ENCODE data around the gene HOXC10. TPM values are rescaled to one million over a fixed set of nuclear protein-coding genes. Genes with fewer than 3 reads are reported as not detected.

Gene HOXC10
- total and polyA plus RNA-seq, 3 donors from 2014 or later, result 1.4 to 4.3 (median 2.6) TPM

GRCh38 chr12:53950789-53951576 is 34.0 kb upstream of the HOXC10 start:
- TF ChIP-seq POLR2A (IDR thresholded peaks at IDR 0.05) (no peak), CTCF (IDR thresholded peaks at IDR 0.05) (no peak)
- Histone ChIP-seq H3K4me1 (peaks cover 11% of the 10 kb centered on the region), H3K27me3 (no peaks in the 10 kb centered on the region), H3K9me3 (no peaks in the 10 kb centered on the region), H3K27ac (no peak overlapping the region), H3K36me3 (ENCODE audit: low read depth, missing control alignments) (no peaks in the 10 kb centered on the region), H3K4me3 (no peak overlapping the region)
- 3 to 5% methylated on average over 13 to 34 of the region's 34 CpGs for WGBS, 2 donors
- peak; percentile 49 for DNase-seq
- intact Hi-C loops (cut with DNase I; ENCODE audit: low total_unique reads), result no loop called here

- TF ChIP-seq CTCF (IDR thresholded peaks at IDR 0.05) (no peak), POLR2A (IDR thresholded peaks at IDR 0.05) (no peak)
- H3K4me3 ChIP-seq, result no peak overlapping the region
- H3K9me3 ChIP-seq, result no peaks in the 10 kb centered on the region
- no peaks in the 10 kb centered on the region for H3K27me3 ChIP-seq
- H3K4me1 ChIP-seq, result peaks cover 11% of the 10 kb centered on the region
- H3K36me3 ChIP-seq (ENCODE audit: low read depth, missing control alignments), result no peaks in the 10 kb centered on the region
- WGBS, 2 donors, result 6 to 11% methylated on average over 5 to 47 of the region's 47 CpGs
- H3K27ac ChIP-seq, result no peak overlapping the region
- no peak for DNase-seq
- intact Hi-C loops (cut with DNase I; ENCODE audit: low total_unique reads), result no loop called here
These were observed 33.2 kb upstream of the HOXC10 start for GRCh38 chr12:53951577-53952334.

- no peaks in the 10 kb centered on the region for H3K27me3 ChIP-seq
- no peak overlapping the region for H3K4me3 ChIP-seq
- H3K27ac ChIP-seq, result no peak overlapping the region
- H3K36me3 ChIP-seq (ENCODE audit: low read depth, missing control alignments), result no peaks in the 10 kb centered on the region
- 15 to 26% methylated on average over 13 of the region's 13 CpGs for WGBS, 2 donors
- intact Hi-C loops (cut with DNase I; ENCODE audit: low total_unique reads), result no loop called here
- H3K9me3 ChIP-seq, result no peaks in the 10 kb centered on the region
- DNase-seq, result no peak
- peaks cover 11% of the 10 kb centered on the region for H3K4me1 ChIP-seq
- TF ChIP-seq CTCF (IDR thresholded peaks at IDR 0.05) (no peak), POLR2A (IDR thresholded peaks at IDR 0.05) (no peak)
These were observed 32.6 kb upstream of the HOXC10 start for GRCh38 chr12:53952335-53952694.

- intact Hi-C loops (cut with DNase I; ENCODE audit: low total_unique reads), result no loop called here
- DNase-seq, result no peak
- H3K36me3 ChIP-seq (ENCODE audit: low read depth, missing control alignments), result no peaks in the 10 kb centered on the region
- no peak overlapping the region for H3K4me3 ChIP-seq
- no peaks in the 10 kb centered on the region for H3K27me3 ChIP-seq
- WGBS, 2 donors, result 9% methylated on average over 28 to 38 of the region's 38 CpGs
- peaks cover 11% of the 10 kb centered on the region for H3K4me1 ChIP-seq
- no peaks in the 10 kb centered on the region for H3K9me3 ChIP-seq
- H3K27ac ChIP-seq, result no peak overlapping the region
- TF ChIP-seq POLR2A (IDR thresholded peaks at IDR 0.05) (no peak), CTCF (IDR thresholded peaks at IDR 0.05) (no peak)
These were observed 31.8 kb upstream of the HOXC10 start for GRCh38 chr12:53952871-53953734.
